ENCODE data around the gene MTF1.
A peak's percentile ranks its signal among the peaks of the same experiment; 100 is the strongest.

Gene MTF1

DNA sequence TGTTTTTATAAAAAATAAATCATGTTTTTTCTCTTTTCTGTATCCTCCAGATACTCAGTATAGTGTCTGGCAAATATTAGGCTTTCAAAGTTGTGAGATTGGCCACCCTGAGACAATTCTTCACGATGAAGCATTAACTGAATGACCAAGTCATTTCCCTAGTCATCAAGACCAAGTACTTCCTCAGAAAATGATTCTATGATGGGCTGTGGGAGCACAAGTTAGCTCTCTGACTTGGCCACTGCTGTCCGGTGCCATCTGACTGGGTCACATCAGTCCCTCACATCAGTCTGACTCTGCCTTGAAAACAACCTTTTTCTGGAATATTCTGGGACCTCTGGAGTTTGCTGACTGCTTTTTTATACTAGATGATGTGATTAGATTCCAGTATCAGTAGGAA, 37.9 kb downstream of the MTF1 start:
- Histone ChIP-seq H3K9ac (ENCODE audit: low read length) (no peak overlapping the region), H3K27ac (ENCODE audit: low read depth, low read length) (no peak overlapping the region), H3K36me3 (ENCODE audit: control insufficient read depth, insufficient read depth, low read length) (peaks cover 25% of the 10 kb centered on the region), H3K4me1 (ENCODE audit: control insufficient read depth, insufficient read depth, low read length) (peaks cover 2% of the 10 kb centered on the region), H3K4me3 (ENCODE audit: low read length) (no peak overlapping the region), H3K27me3 (ENCODE audit: control insufficient read depth, insufficient read depth, low read length) (no peaks in the 10 kb centered on the region)

DNA sequence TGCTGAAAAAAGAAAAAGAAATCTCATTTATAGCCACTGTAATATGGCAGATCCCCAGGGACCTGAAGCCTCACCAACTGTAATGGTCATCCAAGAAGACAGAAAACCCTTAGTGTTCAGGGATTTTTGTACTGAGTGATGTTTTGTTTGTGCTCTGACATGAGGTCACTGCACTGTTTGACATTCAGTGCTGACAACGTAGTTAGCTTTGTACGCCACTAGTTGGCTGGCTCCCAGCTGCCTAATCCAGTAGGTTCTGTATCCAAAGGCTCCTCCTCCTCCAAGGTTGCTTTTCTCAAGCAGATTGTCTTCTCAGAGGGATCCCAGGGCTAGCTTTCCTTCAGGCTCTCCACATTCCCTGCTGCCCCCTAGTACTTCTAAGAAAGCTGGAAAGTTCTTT, 41.9 kb downstream of the MTF1 start:
- Histone ChIP-seq H3K27ac (ENCODE audit: low read depth, low read length) (no peak overlapping the region), H3K9ac (ENCODE audit: low read length) (no peak overlapping the region), H3K27me3 (ENCODE audit: control insufficient read depth, insufficient read depth, low read length) (no peaks in the 10 kb centered on the region), H3K4me1 (ENCODE audit: control insufficient read depth, insufficient read depth, low read length) (peaks cover 2% of the 10 kb centered on the region), H3K36me3 (ENCODE audit: control insufficient read depth, insufficient read depth, low read length) (peaks cover 25% of the 10 kb centered on the region), H3K4me3 (ENCODE audit: low read length) (no peak overlapping the region)

- H3K4me1 ChIP-seq (ENCODE audit: control insufficient read depth, insufficient read depth, low read length), result peaks cover 4% of the 10 kb centered on the region
- H3K36me3 ChIP-seq (ENCODE audit: control insufficient read depth, insufficient read depth, low read length), result peaks cover 12% of the 10 kb centered on the region
- no peak overlapping the region for H3K4me3 ChIP-seq (ENCODE audit: low read length)
- no peaks in the 10 kb centered on the region for H3K27me3 ChIP-seq (ENCODE audit: control insufficient read depth, insufficient read depth, low read length)
- H3K9ac ChIP-seq (ENCODE audit: low read length), result no peak overlapping the region
- H3K27ac ChIP-seq (ENCODE audit: low read depth, low read length), result no peak overlapping the region
These were observed 45.1 kb downstream of the MTF1 start for GRCh38 chr1:37814252-37814651.

DNA sequence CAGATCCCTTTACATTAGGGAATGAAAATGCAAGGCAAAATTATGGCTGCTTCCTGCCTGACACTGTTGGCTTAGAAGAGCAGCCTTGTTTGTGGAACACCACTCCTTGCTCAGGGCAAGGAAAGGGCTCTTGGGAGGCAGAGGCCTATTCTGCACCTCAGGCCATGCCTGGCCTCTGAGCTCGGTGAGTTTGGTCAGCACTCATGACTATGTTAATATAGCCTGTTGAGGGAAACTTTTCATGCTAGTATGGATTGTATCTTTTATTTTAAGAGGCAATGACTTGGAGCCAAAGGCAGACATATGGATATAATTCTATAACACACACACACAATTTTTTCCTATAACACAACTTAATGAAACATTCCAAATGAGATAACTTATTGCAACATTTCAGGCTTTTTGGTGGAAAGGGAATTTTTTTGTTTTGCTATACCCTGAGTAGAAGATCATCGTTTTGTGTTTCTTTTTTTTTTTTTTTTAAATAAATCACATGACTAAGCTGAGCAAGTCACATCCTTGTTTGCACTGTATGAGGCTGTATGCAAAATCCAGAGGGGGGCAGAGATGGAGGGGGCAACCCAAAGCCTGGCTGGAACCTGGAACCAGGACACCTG, 45.8 kb downstream of the MTF1 start:
- Histone ChIP-seq H3K27me3 (ENCODE audit: control insufficient read depth, insufficient read depth, low read length) (no peaks in the 10 kb centered on the region), H3K9ac (ENCODE audit: low read length) (no peak overlapping the region), H3K4me1 (ENCODE audit: control insufficient read depth, insufficient read depth, low read length) (peaks cover 7% of the 10 kb centered on the region), H3K27ac (ENCODE audit: low read depth, low read length) (no peak overlapping the region), H3K36me3 (ENCODE audit: control insufficient read depth, insufficient read depth, low read length) (peaks cover 12% of the 10 kb centered on the region), H3K4me3 (ENCODE audit: low read length) (no peak overlapping the region)

DNA sequence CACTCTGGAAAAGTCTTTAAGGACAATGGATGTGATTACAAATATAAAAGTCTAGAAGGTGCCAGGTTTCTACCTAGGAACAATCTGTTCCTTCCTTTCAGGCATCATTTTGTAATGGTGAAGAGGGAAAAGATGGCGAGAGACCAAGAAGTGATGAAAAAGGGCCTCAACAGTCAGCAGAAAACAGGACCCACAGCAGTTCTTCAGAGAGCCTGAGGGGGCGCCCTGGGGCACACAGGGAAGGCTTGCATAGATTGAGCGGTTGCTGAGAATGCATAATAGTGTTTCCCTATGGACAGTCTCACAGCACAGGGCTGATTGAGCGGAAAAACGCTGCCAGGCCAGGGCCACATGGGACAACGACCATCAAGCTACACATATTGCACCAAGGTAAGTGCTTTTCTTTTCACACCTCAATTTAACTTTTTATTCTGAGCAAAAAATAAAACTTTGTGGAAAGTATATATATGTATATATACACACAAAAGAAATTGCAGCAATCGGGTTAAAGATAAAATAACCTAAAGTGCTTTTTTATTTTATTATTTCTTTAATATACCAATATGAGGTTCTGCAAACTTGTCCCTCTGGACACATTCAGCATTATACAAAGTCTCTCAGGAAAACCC, 48.3 kb downstream of the MTF1 start:
- H3K36me3 ChIP-seq (ENCODE audit: control insufficient read depth, insufficient read depth, low read length), result peaks cover 12% of the 10 kb centered on the region
- H3K27me3 ChIP-seq (ENCODE audit: control insufficient read depth, insufficient read depth, low read length), result no peaks in the 10 kb centered on the region
- H3K9ac ChIP-seq (ENCODE audit: low read length), result no peak overlapping the region
- H3K4me1 ChIP-seq (ENCODE audit: control insufficient read depth, insufficient read depth, low read length), result peaks cover 8% of the 10 kb centered on the region
- no peak overlapping the region for H3K4me3 ChIP-seq (ENCODE audit: low read length)
- H3K27ac ChIP-seq (ENCODE audit: low read depth, low read length), result no peak overlapping the region

DNA sequence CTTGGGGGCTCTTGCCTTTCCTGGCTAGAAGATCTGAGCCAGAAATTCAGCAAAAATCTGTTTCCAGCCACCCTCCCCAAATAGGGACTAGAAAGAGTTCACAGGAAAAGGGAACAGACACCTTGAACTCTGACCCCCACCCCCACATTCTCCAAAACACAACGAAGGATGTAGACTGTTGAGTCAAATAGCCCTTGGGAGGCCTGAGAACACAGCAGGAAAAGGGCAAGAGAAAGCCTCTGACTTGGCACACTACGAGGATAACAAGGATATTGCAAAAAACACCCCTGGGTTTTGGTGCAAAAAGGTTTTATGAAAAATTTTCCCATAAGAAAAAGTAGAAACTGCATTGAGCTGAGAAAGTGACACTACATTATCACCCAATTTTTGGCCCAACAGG, 49.5 kb downstream of the MTF1 start:
- Histone ChIP-seq H3K36me3 (ENCODE audit: control insufficient read depth, insufficient read depth, low read length) (peaks cover 13% of the 10 kb centered on the region), H3K9ac (ENCODE audit: low read length) (no peak overlapping the region), H3K27me3 (ENCODE audit: control insufficient read depth, insufficient read depth, low read length) (no peaks in the 10 kb centered on the region), H3K4me3 (ENCODE audit: low read length) (no peak overlapping the region), H3K4me1 (ENCODE audit: control insufficient read depth, insufficient read depth, low read length) (peaks cover 8% of the 10 kb centered on the region), H3K27ac (ENCODE audit: low read depth, low read length) (no peak overlapping the region)

GRCh38 chr1:37808369-37809319, 50.7 kb downstream of the MTF1 start:
- H3K36me3 ChIP-seq (ENCODE audit: control insufficient read depth, insufficient read depth, low read length), result peaks cover 23% of the 10 kb centered on the region
- H3K27me3 ChIP-seq (ENCODE audit: control insufficient read depth, insufficient read depth, low read length), result no peaks in the 10 kb centered on the region
- peak overlapping the region; percentile 64 for H3K9ac ChIP-seq (ENCODE audit: low read length)
- peak overlapping the region; percentile 91 for H3K4me3 ChIP-seq (ENCODE audit: low read length)
- H3K4me1 ChIP-seq (ENCODE audit: control insufficient read depth, insufficient read depth, low read length), result peaks cover 8% of the 10 kb centered on the region
- peak overlapping the region; percentile 90 for H3K27ac ChIP-seq (ENCODE audit: low read depth, low read length)

- H3K36me3 ChIP-seq (ENCODE audit: control insufficient read depth, insufficient read depth, low read length), result peaks cover 27% of the 10 kb centered on the region
- no peaks in the 10 kb centered on the region for H3K27me3 ChIP-seq (ENCODE audit: control insufficient read depth, insufficient read depth, low read length)
- peak within 1 kb of the TSS; percentile 91 for H3K9ac ChIP-seq (ENCODE audit: low read length)
- peak within 1 kb of the TSS; percentile 91 for H3K4me3 ChIP-seq (ENCODE audit: low read length)
- peaks cover 8% of the 10 kb centered on the region for H3K4me1 ChIP-seq (ENCODE audit: control insufficient read depth, insufficient read depth, low read length)
- H3K27ac ChIP-seq (ENCODE audit: low read depth, low read length), result peak within 1 kb of the TSS; percentile 90
These were observed 51.6 kb downstream of the MTF1 start, which contains the start of the genes C1orf122 and YRDC for GRCh38 chr1:37807555-37808368. Gene C1orf122, plus strand, starts transcription at chr1:37807790. Its CDS starts 615 bp downstream, at chr1:37808405. Gene YRDC, minus strand, starts transcription at chr1:37808208. Its CDS starts 28 bp downstream, at chr1:37808180.

DNA sequence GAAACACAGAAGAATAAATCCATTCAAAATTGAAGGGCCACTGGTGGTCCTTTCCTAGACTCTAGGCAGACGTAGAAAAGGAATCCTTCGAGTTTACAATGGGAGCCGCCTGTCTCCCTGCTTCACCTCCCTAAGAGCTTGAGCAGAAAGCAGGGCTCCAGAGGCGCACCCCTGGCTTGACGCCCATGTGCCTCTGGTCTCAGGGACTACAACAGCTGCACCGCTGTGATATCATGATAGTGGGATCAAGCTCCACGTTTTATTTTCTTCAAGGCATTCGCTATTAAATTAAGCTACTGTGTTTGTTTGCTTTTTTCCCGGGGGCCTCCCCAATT, 52.2 kb downstream of the MTF1 start:
- Histone ChIP-seq H3K4me3 (ENCODE audit: low read length) (peak overlapping the region; percentile 91), H3K9ac (ENCODE audit: low read length) (peak overlapping the region; percentile 91), H3K27me3 (ENCODE audit: control insufficient read depth, insufficient read depth, low read length) (no peaks in the 10 kb centered on the region), H3K36me3 (ENCODE audit: control insufficient read depth, insufficient read depth, low read length) (peaks cover 27% of the 10 kb centered on the region), H3K4me1 (ENCODE audit: control insufficient read depth, insufficient read depth, low read length) (peaks cover 8% of the 10 kb centered on the region), H3K27ac (ENCODE audit: low read depth, low read length) (peak overlapping the region; percentile 90)

- H3K9ac ChIP-seq (ENCODE audit: low read length), result no peak overlapping the region
- H3K36me3 ChIP-seq (ENCODE audit: control insufficient read depth, insufficient read depth, low read length), result peaks cover 27% of the 10 kb centered on the region
- H3K27me3 ChIP-seq (ENCODE audit: control insufficient read depth, insufficient read depth, low read length), result no peaks in the 10 kb centered on the region
- peaks cover 4% of the 10 kb centered on the region for H3K4me1 ChIP-seq (ENCODE audit: control insufficient read depth, insufficient read depth, low read length)
- H3K4me3 ChIP-seq (ENCODE audit: low read length), result no peak overlapping the region
- no peak overlapping the region for H3K27ac ChIP-seq (ENCODE audit: low read depth, low read length)
These were observed 57.0 kb downstream of the MTF1 start for GRCh38 chr1:37802439-37802838.

- no peak overlapping the region for H3K9ac ChIP-seq (ENCODE audit: low read length)
- H3K4me3 ChIP-seq (ENCODE audit: low read length), result no peak overlapping the region
- no peaks in the 10 kb centered on the region for H3K27me3 ChIP-seq (ENCODE audit: control insufficient read depth, insufficient read depth, low read length)
- no peaks in the 10 kb centered on the region for H3K4me1 ChIP-seq (ENCODE audit: control insufficient read depth, insufficient read depth, low read length)
- no peaks in the 10 kb centered on the region for H3K36me3 ChIP-seq (ENCODE audit: control insufficient read depth, insufficient read depth, low read length)
- H3K27ac ChIP-seq (ENCODE audit: low read depth, low read length), result no peak overlapping the region
These were observed 61.5 kb downstream of the MTF1 start for GRCh38 chr1:37797750-37798345.
